MM.1S (cell line): ENCODE measurements around the gene CD300LF.
A peak's percentile ranks its signal among the peaks of the same experiment; 100 is the strongest.

ENCODE experiments used
- DNase-seq: peaks from one replicate; pipeline ENCODE4 v3.0.0-alpha.2; 2015
- H2AFZ ChIP-seq: fragments of 300-600 bp; sonication (generic); 2 replicates; pipeline ENCODE4 v1.6.0; 2016; ENCODE audit warnings: antibody characterized with exemption, low read length
- H3F3A ChIP-seq: fragments of 300-600 bp; sonication (generic); 2 replicates; pipeline ENCODE4 v1.6.1; 2016; ENCODE audit warnings: mild to moderate bottlenecking, antibody characterized with exemption, low read length, moderate library complexity, mixed read lengths; ENCODE audit not compliant: insufficient read depth
- H3K27ac ChIP-seq: fragments of 300-600 bp; sonication (generic); 2 replicates; pipeline ENCODE4 v1.5.1; 2016; ENCODE audit warnings: mild to moderate bottlenecking, low read length
- H3K27me3 ChIP-seq: fragments of 300-600 bp; sonication (generic); replicated peaks from 2 replicates; pipeline ENCODE4 v1.6.0; 2016; ENCODE audit warnings: low read length; ENCODE audit not compliant: insufficient read depth
- H3K36me3 ChIP-seq: fragments of 300-600 bp; sonication (generic); replicated peaks from 2 replicates; pipeline ENCODE4 v1.6.1; 2016; ENCODE audit warnings: mild to moderate bottlenecking, low read length, mixed read lengths; ENCODE audit not compliant: insufficient read depth
- H3K4me1 ChIP-seq: fragments of 300-600 bp; sonication (generic); 2 replicates; pipeline ENCODE4 v1.6.1; 2016; ENCODE audit warnings: low read length, mixed read lengths
- H3K4me2 ChIP-seq: fragments of 300-600 bp; sonication (generic); 2 replicates; pipeline ENCODE4 v1.6.0; 2016; ENCODE audit warnings: low read depth, low read length
- H3K4me3 ChIP-seq: fragments of 300-600 bp; sonication (generic); 2 replicates; pipeline ENCODE4 v1.5.1; 2016; ENCODE audit warnings: low read length, mixed read lengths
- H3K79me2 ChIP-seq: fragments of 300-600 bp; sonication (generic); 2 replicates; pipeline ENCODE4 v1.6.1; 2016; ENCODE audit warnings: mixed run types, low read length, mixed read lengths
- H3K9ac ChIP-seq: fragments of 300-600 bp; sonication (generic); 2 replicates; pipeline ENCODE4 v1.6.1; 2016; ENCODE audit warnings: low read length, mixed read lengths
- H3K9me2 ChIP-seq: fragments of 300-600 bp; sonication (generic); replicated peaks from 2 replicates; pipeline ENCODE4 v1.6.1; 2016; ENCODE audit warnings: mild to moderate bottlenecking, low read length, mixed read lengths; ENCODE audit not compliant: insufficient read depth
- H3K9me3 ChIP-seq: fragments of 300-600 bp; sonication (generic); replicated peaks from 2 replicates; pipeline ENCODE4 v1.6.1; 2016; ENCODE audit warnings: mild to moderate bottlenecking, low read length, mixed read lengths; ENCODE audit not compliant: insufficient read depth
- H4K20me1 ChIP-seq: fragments of 300-600 bp; sonication (generic); 2 replicates; pipeline ENCODE4 v1.6.1; 2016; ENCODE audit warnings: mild to moderate bottlenecking, low read length, moderate library complexity, mixed read lengths; ENCODE audit not compliant: insufficient read depth
- EZH2 ChIP-seq: fragments of 300-600 bp; sonication (generic); optimal IDR thresholded peaks from 2 replicates; pipeline ENCODE3; 2017; ENCODE audit warnings: low read depth, mild to moderate bottlenecking, antibody characterized with exemption, low read length, mixed read lengths
- EZH2phosphoT487 ChIP-seq: fragments of 300-600 bp; sonication (generic); IDR thresholded peaks from 2 replicates; pipeline ENCODE4 v1.6.1; 2018; ENCODE audit warnings: antibody characterized with exemption, low read length
- TF ChIP-seq, protein P1 (sequence below): fragments of 300-600 bp; sonication (generic); IDR thresholded peaks from 2 replicates; pipeline ENCODE4 v1.5.1; 2016; ENCODE audit warnings: antibody characterized with exemption, low read length, mixed read lengths

The CD300LF gene

GRCh38 chr17:74745548-74746177 is 32.9 kb upstream of the CD300LF start:
- H4K20me1 ChIP-seq = peaks cover 13% of the 10 kb centered on the region
- no peak overlapping the region for H3K9ac ChIP-seq
- H3K36me3 ChIP-seq = no peaks in the 10 kb centered on the region
- H3K4me1 ChIP-seq = peaks cover 41% of the 10 kb centered on the region
- no peak overlapping the region for H3K4me3 ChIP-seq
- no peak overlapping the region for H2AFZ ChIP-seq
- no peaks in the 10 kb centered on the region for H3K9me3 ChIP-seq
- no peak for DNase-seq
- TF ChIP-seq EZH2phosphoT487 (no peak), EZH2 (no peak)
- TF ChIP-seq, protein P1, sequence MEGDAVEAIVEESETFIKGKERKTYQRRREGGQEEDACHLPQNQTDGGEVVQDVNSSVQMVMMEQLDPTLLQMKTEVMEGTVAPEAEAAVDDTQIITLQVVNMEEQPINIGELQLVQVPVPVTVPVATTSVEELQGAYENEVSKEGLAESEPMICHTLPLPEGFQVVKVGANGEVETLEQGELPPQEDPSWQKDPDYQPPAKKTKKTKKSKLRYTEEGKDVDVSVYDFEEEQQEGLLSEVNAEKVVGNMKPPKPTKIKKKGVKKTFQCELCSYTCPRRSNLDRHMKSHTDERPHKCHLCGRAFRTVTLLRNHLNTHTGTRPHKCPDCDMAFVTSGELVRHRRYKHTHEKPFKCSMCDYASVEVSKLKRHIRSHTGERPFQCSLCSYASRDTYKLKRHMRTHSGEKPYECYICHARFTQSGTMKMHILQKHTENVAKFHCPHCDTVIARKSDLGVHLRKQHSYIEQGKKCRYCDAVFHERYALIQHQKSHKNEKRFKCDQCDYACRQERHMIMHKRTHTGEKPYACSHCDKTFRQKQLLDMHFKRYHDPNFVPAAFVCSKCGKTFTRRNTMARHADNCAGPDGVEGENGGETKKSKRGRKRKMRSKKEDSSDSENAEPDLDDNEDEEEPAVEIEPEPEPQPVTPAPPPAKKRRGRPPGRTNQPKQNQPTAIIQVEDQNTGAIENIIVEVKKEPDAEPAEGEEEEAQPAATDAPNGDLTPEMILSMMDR = no peak
- H3K9me2 ChIP-seq = no peaks in the 10 kb centered on the region
- peaks cover 41% of the 10 kb centered on the region for H3F3A ChIP-seq
- no peak overlapping the region for H3K27ac ChIP-seq
- no peak overlapping the region for H3K4me2 ChIP-seq
- H3K79me2 ChIP-seq = peaks cover 60% of the 10 kb centered on the region
- no peaks in the 10 kb centered on the region for H3K27me3 ChIP-seq

DNA sequence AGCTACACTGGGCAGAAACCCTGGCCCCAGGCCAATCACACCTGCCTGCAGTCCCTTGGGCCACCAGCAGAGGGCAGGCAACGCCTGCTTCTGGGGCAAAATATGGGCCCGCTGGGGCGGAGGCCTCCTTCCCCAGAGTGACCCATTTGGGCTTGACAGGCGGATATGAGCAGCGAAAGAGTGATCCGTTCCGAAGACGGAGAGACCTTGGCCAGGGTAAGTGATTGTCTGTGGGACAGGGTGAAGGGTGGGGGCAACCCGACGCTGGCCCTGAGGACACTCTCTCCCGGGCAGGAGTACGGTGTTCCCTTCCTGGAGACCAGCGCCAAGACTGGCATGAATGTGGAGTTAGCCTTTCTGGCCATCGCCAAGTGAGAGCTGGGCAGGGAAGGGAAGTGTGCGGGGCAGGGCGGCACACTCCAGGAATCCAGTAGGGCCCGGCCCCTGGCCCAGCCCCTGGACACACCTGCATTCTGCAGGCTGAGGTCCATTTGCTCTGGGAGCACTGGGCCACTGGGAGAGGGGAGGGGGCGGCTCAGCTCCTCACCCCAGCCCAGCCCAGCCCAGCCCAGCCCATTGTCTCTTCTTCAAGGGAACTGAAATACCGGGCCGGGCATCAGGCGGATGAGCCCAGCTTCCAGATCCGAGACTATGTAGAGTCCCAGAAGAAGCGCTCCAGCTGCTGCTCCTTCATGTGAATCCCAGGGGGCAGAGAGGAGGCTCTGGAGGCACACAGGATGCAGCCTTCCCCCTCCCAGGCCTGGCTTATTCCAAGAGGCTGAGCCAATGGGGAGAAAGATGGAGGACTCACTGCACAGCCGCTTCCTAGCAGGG is 32.2 kb upstream of the CD300LF start:
- H3K36me3 ChIP-seq = no peaks in the 10 kb centered on the region
- H4K20me1 ChIP-seq = peaks cover 10% of the 10 kb centered on the region
- H3K4me3 ChIP-seq = peak overlapping the region; percentile 44
- no peaks in the 10 kb centered on the region for H3K9me2 ChIP-seq
- peak; percentile 81 for DNase-seq
- TF ChIP-seq, protein P1 = peak; percentile 99
- TF ChIP-seq EZH2 = no peak
- H3F3A ChIP-seq = peaks cover 41% of the 10 kb centered on the region
- peaks cover 46% of the 10 kb centered on the region for H3K4me1 ChIP-seq
- H3K9me3 ChIP-seq = no peaks in the 10 kb centered on the region
- H2AFZ ChIP-seq = peak overlapping the region; percentile 64
- H3K27ac ChIP-seq = no peak overlapping the region
- no peaks in the 10 kb centered on the region for H3K27me3 ChIP-seq
- peak overlapping the region; percentile 22; the same call in 1 of the 2 replicates for H3K9ac ChIP-seq
- peak overlapping the region; percentile 72 for H3K4me2 ChIP-seq
- peaks cover 53% of the 10 kb centered on the region for H3K79me2 ChIP-seq

DNA sequence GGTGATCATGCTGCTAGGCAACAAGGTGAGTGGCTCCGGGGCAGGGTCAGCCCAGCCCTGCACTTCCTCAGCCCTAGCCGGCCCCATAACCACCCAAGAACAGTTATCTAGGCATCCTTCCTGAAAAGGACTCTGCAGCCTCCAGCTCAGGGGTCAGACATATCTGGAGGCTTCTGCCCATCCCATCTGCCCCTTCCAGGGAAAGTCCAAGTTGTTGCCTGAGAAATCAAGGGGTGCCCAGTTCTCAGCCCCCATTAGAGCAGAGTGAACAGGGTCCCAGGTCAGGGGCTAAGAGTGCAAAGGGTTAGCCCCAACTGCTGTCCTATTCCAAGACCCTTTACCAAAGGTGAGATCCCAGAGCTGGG is 31.6 kb upstream of the CD300LF start:
- no peak overlapping the region for H3K4me2 ChIP-seq
- peak overlapping the region; percentile 25; the same call in 1 of the 2 replicates for H2AFZ ChIP-seq
- peak overlapping the region; percentile 5; the same call in 1 of the 2 replicates for H3K27ac ChIP-seq

More for the DNA sequence above, 31.6 kb upstream of the CD300LF start:
- TF ChIP-seq EZH2 = no peak
- TF ChIP-seq, protein P1 = no peak
- TF ChIP-seq EZH2phosphoT487 = no peak
- no peaks in the 10 kb centered on the region for H3K9me3 ChIP-seq
- H3K9me2 ChIP-seq = no peaks in the 10 kb centered on the region
- no peaks in the 10 kb centered on the region for H3K27me3 ChIP-seq
- H3K79me2 ChIP-seq = peaks cover 47% of the 10 kb centered on the region
- no peak overlapping the region for H3K9ac ChIP-seq
- no peaks in the 10 kb centered on the region for H3K36me3 ChIP-seq
- no peak for DNase-seq
- no peak overlapping the region for H3K4me3 ChIP-seq
- H4K20me1 ChIP-seq = peaks cover 4% of the 10 kb centered on the region
- H3K4me1 ChIP-seq = peaks cover 47% of the 10 kb centered on the region
- peaks cover 36% of the 10 kb centered on the region for H3F3A ChIP-seq
